Stimulated activated CD8-positive, alpha-beta memory T cell treated with anti-CD3 and anti-CD28 coated beads, Interleukin-7, amount 100 ng/mL, for 48 hours (primary cell): Measurements from ENCODE around the gene CNTFR.

Experiments used
- DNase-seq, 2 donors: peaks; one replicate each; pipeline ENCODE4 v3.0.0-alpha.2; 2020; ENCODE audit warnings: low read depth in 1 of 2; ENCODE audit errors: extremely low read depth in 1 of 2

CNTFR gene

GRCh38 chr9:34590381-34591247, 1.1 kb upstream of the CNTFR start:
- DNase-seq, result no peak

GRCh38 chr9:34588671-34589635, 571 bp downstream of the CNTFR start:
- no peak for DNase-seq

DNA sequence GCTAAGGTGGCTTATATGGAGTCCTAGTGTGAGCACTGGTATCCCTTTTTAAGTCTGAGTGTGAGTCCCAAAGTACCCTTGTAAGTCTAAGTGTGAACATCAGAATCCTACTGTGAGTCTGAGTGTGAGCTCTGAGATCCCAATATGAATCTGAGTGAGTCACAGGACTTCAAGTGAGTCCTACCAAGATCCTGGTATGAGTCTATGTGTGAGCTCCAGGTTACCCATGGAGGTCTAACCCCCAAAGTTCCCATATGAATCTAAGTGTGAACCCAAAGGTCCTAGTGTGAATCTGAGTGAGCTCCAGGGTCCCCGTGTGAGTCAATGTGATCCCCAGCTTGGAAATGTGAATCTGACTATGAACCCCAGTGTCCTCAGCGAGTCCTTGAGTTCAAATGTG, 2.3 kb downstream of the CNTFR start:
- DNase-seq, result no peak

DNA sequence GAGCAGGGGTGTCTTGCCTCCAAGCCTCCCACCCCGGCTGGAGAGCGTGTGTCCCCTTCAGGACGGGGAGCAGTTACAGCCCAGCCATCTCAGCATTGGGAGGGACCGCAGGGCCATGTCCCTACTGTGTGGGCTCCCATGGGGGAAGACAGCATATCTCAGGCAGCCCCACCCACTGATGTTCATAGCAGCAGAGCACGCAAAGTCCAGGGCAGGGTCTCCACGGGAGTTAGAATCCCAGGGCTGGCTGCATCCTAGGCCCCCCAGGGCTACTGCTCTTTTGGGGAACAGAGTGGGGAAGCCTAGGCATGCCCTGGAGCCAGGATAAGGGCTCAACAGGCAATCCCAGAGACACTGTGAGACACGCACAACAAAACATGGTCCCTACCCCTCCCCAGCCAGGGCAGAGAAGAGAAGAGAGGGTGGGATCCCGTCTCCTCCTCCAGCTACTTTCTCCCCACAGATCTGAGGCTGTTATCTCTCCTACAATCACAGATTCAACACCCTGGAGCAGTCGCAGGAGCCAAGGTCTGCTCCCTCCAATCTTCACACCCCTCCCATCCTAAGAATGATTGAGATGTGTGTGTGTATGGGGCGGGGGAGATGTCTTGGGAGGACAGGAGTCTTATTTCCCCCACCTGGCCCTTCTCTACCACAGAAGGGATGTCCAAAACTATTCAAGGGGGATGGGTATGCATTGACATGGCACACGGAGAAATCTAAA, 3.4 kb downstream of the CNTFR start:
- DNase-seq, result no peak

DNA sequence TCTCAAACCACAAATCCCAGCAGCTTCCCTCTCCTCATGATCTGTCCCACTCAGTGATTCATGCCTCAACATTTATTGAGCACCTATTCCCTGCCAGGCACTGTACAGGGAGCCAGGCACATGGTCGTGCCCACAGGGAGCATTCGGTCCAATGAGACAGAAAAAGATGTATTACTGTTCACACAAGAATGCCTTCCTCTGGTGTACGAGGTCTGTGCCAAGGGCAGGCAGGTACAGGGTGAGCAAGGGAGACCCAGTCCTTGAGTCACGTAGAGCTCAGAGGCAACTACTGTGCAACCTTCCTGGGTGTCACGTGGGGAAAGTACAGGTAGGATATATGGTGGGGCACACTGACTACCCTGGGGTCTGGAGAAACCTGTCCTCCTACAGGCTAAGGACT, 4.6 kb downstream of the CNTFR start:
- no peak for DNase-seq

DNA sequence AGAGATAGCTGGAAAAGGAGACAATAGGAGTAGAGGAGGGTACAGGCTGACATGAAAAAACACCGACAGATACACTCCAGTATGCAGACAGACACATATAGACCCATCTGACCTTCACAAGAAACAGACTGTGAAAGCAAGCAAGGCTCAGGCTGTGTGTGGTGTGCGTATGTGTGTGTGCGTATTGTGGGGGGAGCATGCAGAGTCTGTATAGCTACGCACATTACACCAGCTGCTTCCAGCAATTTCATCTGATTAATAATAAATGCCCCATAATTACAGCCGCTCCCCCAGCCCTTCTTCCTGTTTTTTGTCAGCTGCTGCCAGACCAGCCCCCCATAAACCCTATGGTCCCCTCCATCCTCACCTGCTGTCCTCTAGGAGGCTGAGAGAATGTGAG, 6.7 kb downstream of the CNTFR start:
- DNase-seq, result no peak

- no peak for DNase-seq
Measured at GRCh38 chr9:34581318-34581717, 8.2 kb downstream of the CNTFR start.

- DNase-seq, result no peak
Measured at GRCh38 chr9:34580358-34580757, 9.2 kb downstream of the CNTFR start.

- DNase-seq, result no peak
Measured at GRCh38 chr9:34579808-34580163, 9.7 kb downstream of the CNTFR start.

DNA sequence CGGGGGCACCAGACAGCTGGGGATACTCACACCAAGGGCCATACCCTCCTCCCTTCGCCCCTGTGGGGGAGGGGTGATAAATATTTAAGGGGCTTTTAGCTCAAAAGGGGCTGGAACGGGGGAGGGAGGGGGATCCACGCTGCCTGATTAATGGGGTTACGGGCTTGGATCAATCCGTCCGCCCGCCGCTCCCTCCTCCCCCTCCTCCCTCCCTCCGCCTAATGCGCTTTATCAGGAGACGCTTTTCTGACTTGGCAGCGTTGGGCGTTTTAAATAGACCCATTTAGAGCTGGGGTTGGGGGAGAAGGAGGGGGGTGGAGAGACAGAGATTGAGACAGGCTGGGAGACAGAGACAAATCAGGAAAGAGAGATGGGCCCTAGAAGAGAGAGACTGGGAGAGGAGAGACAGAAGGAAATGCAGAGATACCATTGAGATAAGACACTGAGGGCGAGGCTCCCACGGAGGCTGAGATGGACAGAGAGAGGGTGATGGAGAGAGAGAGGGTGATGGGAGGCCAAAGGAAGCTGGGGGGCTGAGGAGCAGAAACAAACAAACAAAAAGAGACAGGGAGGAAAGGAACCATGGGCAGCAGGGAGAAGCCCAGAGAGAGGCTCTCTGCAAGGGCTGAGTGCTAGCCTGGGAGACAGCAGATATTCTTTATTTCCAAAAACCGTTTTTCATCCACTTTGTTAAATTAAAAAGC, 10.3 kb downstream of the CNTFR start:
- DNase-seq, result no peak

- no peak for DNase-seq
Measured at GRCh38 chr9:34578241-34579103, 11.1 kb downstream of the CNTFR start.

DNA sequence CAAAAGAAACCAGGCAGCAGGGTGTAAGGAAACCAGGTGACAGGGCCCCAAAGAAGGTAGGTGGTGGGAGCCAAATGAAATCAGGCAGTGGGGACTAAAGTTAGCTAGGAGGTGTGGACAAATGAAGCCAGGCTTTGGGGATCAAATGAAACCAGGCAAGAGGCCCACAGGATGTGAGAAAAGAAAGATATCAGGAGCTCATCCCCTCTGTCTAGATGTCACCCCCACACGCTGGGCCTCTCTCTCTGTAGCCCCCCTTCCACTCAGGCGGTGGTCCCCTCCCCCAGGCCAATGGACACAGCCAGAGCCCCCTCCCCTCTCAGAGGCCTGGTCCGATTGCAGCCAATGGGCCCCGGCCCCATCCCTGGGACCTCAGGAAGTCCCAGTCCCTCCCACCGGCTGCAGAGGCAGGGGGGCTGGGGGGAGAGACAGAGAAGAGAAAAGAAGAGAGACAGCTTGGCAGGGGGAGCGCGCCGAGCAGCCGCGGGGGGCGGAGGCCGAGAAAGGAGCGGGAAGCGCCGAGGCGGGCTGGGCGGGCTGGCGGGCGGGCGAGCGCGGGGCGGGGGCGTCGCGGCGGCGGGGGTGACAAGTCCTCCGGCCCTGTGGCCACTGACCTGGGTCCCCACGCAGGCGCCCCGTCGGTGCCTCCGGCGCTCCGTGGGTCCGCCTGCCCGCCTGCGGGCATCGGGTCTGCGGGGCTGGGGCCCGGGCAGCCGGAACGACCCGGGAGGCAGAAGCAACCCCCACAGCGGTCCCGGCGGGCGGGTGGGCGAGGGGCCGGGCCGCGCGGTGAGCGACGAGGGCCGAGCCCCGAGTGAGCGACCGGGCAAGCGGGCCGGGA, 11.9 kb downstream of the CNTFR start:
- no peak for DNase-seq

GRCh38 chr9:34576597-34577399, 12.7 kb downstream of the CNTFR start:
- DNase-seq, result no peak

DNA sequence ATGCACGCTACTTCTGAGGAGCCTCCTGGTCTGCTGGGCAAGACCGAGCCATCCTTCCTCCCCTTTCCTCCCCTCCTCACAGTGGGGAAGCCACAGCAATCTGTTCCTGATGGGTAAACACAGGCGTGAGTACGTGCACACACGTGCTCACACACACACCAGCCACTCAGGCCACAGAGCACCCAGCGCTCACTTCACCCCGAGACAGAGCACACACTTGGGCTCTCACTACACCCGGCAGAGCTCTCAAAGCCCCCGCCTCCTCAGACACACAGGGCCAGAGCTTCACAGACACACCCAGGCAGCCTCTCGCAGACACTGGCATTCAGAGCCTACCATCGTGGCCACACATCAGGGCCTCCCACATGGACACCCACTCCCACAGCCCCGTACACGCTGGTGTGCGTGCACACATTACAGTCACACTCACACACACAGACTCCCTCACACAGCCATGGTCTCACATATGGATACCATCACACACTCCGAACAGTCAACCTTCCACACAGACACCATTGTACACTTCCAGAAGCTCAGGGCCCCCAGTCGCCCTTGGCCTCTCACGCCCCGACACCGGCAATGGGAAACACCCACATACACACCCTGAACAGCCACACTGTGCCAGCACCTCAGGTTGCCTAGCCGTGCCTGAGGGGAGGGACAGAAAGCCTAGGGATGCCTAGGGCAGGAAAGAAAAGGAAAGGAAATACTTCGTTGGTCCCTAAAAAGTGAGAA, 13.5 kb downstream of the CNTFR start:
- DNase-seq, result no peak

- no peak for DNase-seq
Measured at GRCh38 chr9:34575241-34575640, 14.3 kb downstream of the CNTFR start.

DNA sequence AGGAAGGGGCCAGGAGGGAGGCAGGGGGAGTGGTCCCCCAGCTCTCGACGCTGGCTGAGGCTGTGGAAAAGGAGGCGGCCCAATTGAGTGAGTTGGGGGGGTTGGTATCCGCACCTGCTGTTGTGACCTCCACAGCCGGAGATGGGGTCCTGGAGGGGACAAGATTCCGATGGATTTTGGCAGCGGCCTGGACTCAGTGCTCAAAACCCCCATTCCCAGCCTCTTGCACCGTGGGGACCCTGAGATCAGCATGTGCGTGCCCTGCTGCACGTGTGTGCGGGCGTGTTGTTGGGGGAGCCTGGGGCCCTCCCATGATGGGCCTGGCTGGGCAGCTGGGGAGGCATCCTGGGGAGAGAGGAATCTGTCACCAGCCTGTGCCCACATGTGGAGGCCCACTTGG, 15.0 kb downstream of the CNTFR start:
- DNase-seq, result no peak

DNA sequence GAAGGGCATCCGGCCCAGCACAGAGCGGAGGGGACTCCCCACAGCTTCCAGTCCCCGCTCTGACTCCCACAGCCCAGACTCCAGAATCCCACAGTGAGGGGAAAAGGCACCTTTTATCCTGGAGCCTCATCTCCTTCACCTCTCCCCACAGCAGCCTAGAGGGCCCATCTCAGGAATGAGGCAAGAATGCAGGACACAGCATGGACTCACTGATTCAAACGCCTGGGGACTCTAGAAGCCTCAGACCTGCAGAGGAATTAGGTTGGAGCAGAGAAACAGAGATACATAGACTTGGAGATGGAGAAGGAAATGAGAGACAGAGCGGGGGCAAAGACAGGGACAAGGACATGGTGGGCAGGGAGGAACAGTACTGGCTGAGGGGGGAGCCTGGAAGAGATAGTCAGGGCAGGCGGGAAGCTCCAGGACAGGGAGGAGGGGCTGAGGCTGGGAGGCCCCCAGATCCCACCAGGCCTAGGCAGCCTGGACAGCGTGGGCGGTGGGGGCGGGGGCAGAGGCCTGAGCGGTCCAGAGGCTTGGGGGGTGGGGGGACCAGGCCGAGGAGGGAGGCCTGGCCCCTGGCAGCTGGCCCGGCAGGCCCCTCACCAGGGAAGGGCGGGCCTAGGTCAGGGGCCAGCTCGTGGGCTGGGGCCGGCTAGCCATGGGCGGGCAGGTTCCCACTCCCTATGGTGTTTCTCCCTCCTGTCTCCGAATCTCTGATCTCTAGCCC, 15.8 kb downstream of the CNTFR start:
- DNase-seq, result no peak
